ENCODE measurements around the gene RAB11FIP2. TPM values are rescaled to one million over a fixed set of nuclear protein-coding genes. Genes with fewer than 3 reads are reported as not detected.
"Not testable (repeated sequence)": the region's sequence is repeated elsewhere in the genome, so short reads cannot be mapped to it uniquely, and the experiment has no call there.

Gene RAB11FIP2
- total and polyA plus RNA-seq, 2 of the 8 experiments (the other 6 are each of a cell fraction or from before 2014, with no cell fraction given) = 3.1 to 12.7 TPM

DNA sequence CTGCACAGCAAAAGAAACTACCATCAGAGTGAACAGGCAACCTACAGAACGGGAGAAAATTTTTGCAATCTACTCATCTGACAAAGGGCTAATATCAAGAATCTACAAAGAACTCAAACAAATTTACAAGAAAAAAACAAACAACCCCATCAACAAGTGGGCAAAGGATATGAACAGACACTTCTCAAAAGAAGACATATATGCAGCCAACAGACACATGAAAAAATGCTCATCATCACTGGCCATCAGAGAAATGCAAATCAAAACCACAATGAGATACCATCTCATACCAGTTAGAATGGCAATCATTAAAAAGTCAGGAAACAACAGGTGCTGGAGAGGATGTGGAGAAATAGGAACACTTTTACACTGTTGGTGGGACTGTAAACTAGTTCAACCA lies 20.6 kb upstream of the RAB11FIP2 start:
- no CpG with 5 or more reads among the region's 1 CpG for WGBS, 2 experiments (ENCODE audit: extremely low coverage in 1 of 2, insufficient coverage in 1 of 2, insufficient read length in 1 of 2, insufficient replicate concordance in 2 of 2, low coverage in 1 of 2, low lambda C conversion rate in 2 of 2, missing lambda C conversion rate in 1 of 2)
- H3K4me1 ChIP-seq (replicated peaks in 1 of 4; ENCODE audit: control insufficient read depth in 3 of 4, insufficient read depth in 4 of 4, low read length in 3 of 4); H3K4me2 ChIP-seq (ENCODE audit: insufficient read depth in 1 of 2, low read depth in 2 of 2, low read length in 2 of 2); H2BK15ac ChIP-seq (ENCODE audit: low read length); H4K20me1 ChIP-seq (replicated peaks in 1 of 2; ENCODE audit: control insufficient read depth in 1 of 2, insufficient read depth in 2 of 2, low read length in 2 of 2); CTCF ChIA-PET (ENCODE audit: partially characterized antibody); H3K79me2 ChIP-seq (ENCODE audit: control insufficient read depth in 1 of 2, insufficient read depth in 2 of 2, low read length in 2 of 2); H3K23ac ChIP-seq (ENCODE audit: insufficient read length); H3K9ac ChIP-seq (replicated peaks in 1 of 4; ENCODE audit: extremely low read depth in 1 of 4, low read depth in 3 of 4, low read length in 3 of 4); H2BK12ac ChIP-seq (ENCODE audit: low read depth, low read length); H3K4me3 ChIP-seq (ENCODE audit: extremely low read depth in 1 of 4, insufficient read depth in 2 of 4, low read depth in 3 of 4, low read length in 4 of 4); H2BK120ac ChIP-seq (replicated peaks; ENCODE audit: low read depth, low read length); H4K91ac ChIP-seq (replicated peaks; ENCODE audit: insufficient read length, low read length); FAIRE-seq; H3K23me2 ChIP-seq (ENCODE audit: low read depth, low read length); H2AFZ ChIP-seq (ENCODE audit: low read length); H3K56ac ChIP-seq (replicated peaks; ENCODE audit: insufficient read length, low read depth, low read length); H2BK20ac ChIP-seq (ENCODE audit: low read length); H3K4ac ChIP-seq (replicated peaks; ENCODE audit: insufficient read length, low read depth, low read length); H3K36me3 ChIP-seq (ENCODE audit: control insufficient read depth in 2 of 4, insufficient read depth in 4 of 4, low read length in 3 of 4); H2AK5ac ChIP-seq (ENCODE audit: low read depth, low read length); H3K18ac ChIP-seq (ENCODE audit: extremely low read depth, low read length); H3K27me3 ChIP-seq (replicated peaks in 1 of 4; ENCODE audit: control insufficient read depth in 3 of 4, extremely low read depth in 1 of 4, insufficient read depth in 3 of 4, low read length in 3 of 4); H2BK5ac ChIP-seq (ENCODE audit: low read depth, low read length); H4K8ac ChIP-seq (ENCODE audit: extremely low read depth, insufficient read depth, low read length); POLR2A ChIA-PET (ENCODE audit: partially characterized antibody); H4K5ac ChIP-seq (ENCODE audit: insufficient read length, low read depth, low read length); H3K14ac ChIP-seq (ENCODE audit: insufficient read length); H3K79me1 ChIP-seq (ENCODE audit: low read depth, low read length); H3K9me3 ChIP-seq (ENCODE audit: insufficient read depth in 2 of 2, low read depth in 1 of 2, low read length in 1 of 2); H3K27ac ChIP-seq (ENCODE audit: low read depth, low read length); DNase-seq (ENCODE audit: low read depth in 1 of 2, low spot score in 2 of 2): not testable (repeated sequence)
